Neural progenitor cell (in vitro differentiated cells): ENCODE measurements around the gene KCNK17. TPM values are rescaled to one million over a fixed set of nuclear protein-coding genes. Genes with fewer than 3 reads are reported as not detected.
A peak's percentile ranks its signal among the peaks of the same experiment; 100 is the strongest.
"Not testable (repeated sequence)": the region's sequence is repeated elsewhere in the genome, so short reads cannot be mapped to it uniquely, and the experiment has no call there.

ENCODE experiments used
- DNase-seq: peaks from one replicate; pipeline ENCODE4 v3.0.0-alpha.2; 2016; ENCODE audit warnings: low spot score
- H2AFZ ChIP-seq: fragments of 200-600 bp; sonication (generic); replicated peaks from 2 replicates; pipeline ENCODE4 v1.6.1; 2016; ENCODE audit warnings: antibody characterized with exemption
- H3F3A ChIP-seq: fragments of 200-600 bp; sonication (generic); 2 replicates; pipeline ENCODE4 v1.6.1; 2016; ENCODE audit warnings: antibody characterized with exemption, low read depth
- H3K27ac ChIP-seq: fragments of 200-600 bp; sonication (generic); 2 replicates; pipeline ENCODE4 v1.5.1; 2016; ENCODE audit warnings: mild to moderate bottlenecking
- H3K27me3 ChIP-seq: fragments of 200-600 bp; sonication (generic); 2 replicates; pipeline ENCODE4 v1.6.1; 2016; ENCODE audit warnings: mild to moderate bottlenecking, moderate library complexity
- H3K36me3 ChIP-seq: fragments of 200-600 bp; sonication (generic); 2 replicates; pipeline ENCODE4 v1.5.1; 2016
- H3K4me1 ChIP-seq: fragments of 200-600 bp; sonication (generic); 2 replicates; pipeline ENCODE4 v1.6.1; 2016; ENCODE audit warnings: mixed run types
- H3K4me2 ChIP-seq: fragments of 200-600 bp; sonication (generic); 2 replicates; pipeline ENCODE4 v1.6.1; 2016
- H3K4me3 ChIP-seq: fragments of 200-600 bp; sonication (generic); 2 replicates; pipeline ENCODE4 v1.5.1; 2016
- H3K79me2 ChIP-seq: fragments of 200-600 bp; sonication (generic); 2 replicates; pipeline ENCODE4 v1.6.1; 2016; ENCODE audit warnings: low read depth
- H3K9ac ChIP-seq: fragments of 200-600 bp; sonication (generic); 2 replicates; pipeline ENCODE4 v1.6.1; 2016
- H3K9me3 ChIP-seq: fragments of 200-600 bp; sonication (generic); 2 replicates; pipeline ENCODE4 v1.5.1; 2016; ENCODE audit warnings: low read depth
- H4K20me1 ChIP-seq: fragments of 200-600 bp; sonication (generic); 2 replicates; pipeline ENCODE4 v1.6.1; 2016; ENCODE audit warnings: low read depth
- H3K27ac Mint-ChIP-seq: 3 replicates; pipeline ENCODE4 v1.8.0; 2021; ENCODE audit warnings: mixed read lengths
- H3K27me3 Mint-ChIP-seq: 2 replicates; pipeline ENCODE4 v1.8.0; 2022; ENCODE audit warnings: low read depth, mild to moderate bottlenecking, inconsistent platforms, moderate library complexity, mixed read lengths; ENCODE audit not compliant: insufficient read depth
- H3K36me3 Mint-ChIP-seq: 3 replicates; pipeline ENCODE4 v1.8.0; 2021; ENCODE audit warnings: mixed read lengths
- H3K4me1 Mint-ChIP-seq: 3 replicates; pipeline ENCODE4 v1.8.0; 2021; ENCODE audit warnings: mixed read lengths
- H3K4me3 Mint-ChIP-seq: 3 replicates; pipeline ENCODE4 v1.8.0; 2021; ENCODE audit warnings: mild to moderate bottlenecking, moderate library complexity, mixed read lengths
- H3K9me3 Mint-ChIP-seq: 3 replicates; pipeline ENCODE4 v1.8.0; 2020; ENCODE audit warnings: mixed read lengths
- EZH2 ChIP-seq: fragments of 200-600 bp; sonication (generic); IDR thresholded peaks from 2 replicates; pipeline ENCODE4 v1.6.1; 2017; ENCODE audit warnings: antibody characterized with exemption, mild to moderate bottlenecking, moderate library complexity
- EZH2phosphoT487 ChIP-seq: fragments of 200-600 bp; sonication (generic); IDR thresholded peaks from 2 replicates; pipeline ENCODE4 v1.6.1; 2017; ENCODE audit warnings: antibody characterized with exemption
- total RNA-seq: library from RNA; depleted of rRNA; stranded (reverse); fragments of >200 nt; gene quantifications from 2 replicates; pipeline ENCODE4 v1.2.3, GENCODE V29; 2015; ENCODE audit warnings: low replicate concordance
- TF ChIP-seq, protein P1 (sequence below): fragments of 200-600 bp; sonication (generic); IDR thresholded peaks from 2 replicates; pipeline ENCODE4 v1.5.1; 2017; ENCODE audit warnings: antibody characterized with exemption, mild to moderate bottlenecking

The KCNK17 gene
- total RNA-seq, 1 donor from 2014 or later = not detected

DNA sequence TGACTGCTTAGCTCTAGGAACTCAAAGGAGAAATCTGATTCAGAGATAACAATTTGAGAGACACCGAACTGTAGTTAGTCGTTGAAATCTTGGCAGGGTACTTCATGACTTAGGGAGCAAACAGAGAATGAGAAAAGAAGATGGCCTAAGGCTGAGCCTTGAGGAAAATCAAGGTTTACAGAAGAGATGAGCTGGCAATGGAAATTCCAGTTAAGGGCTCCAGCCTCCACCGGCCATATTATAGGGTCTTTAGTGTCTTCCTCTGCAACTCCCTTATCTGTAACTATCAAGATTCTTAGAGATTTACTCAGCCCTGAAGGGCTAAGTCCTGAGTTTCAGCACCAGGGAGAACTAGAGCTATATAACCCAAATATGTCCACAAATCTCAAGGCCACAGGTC, 26.6 kb downstream of the KCNK17 start:
- peaks cover 13% of the 10 kb centered on the region for H3K27me3 ChIP-seq
- no peaks in the 10 kb centered on the region for H3K79me2 ChIP-seq
- H3K4me1 ChIP-seq = peaks cover 11% of the 10 kb centered on the region
- no peak overlapping the region for H2AFZ ChIP-seq
- Mint-ChIP-seq H3K9me3 (no peaks in the 10 kb centered on the region), H3K4me1 (peaks cover 4% of the 10 kb centered on the region), H3K27me3 (peaks cover 7% of the 10 kb centered on the region), H3K27ac (no peak overlapping the region), H3K4me3 (no peak overlapping the region), H3K36me3 (no peaks in the 10 kb centered on the region)
- no peak overlapping the region for H3K27ac ChIP-seq
- no peaks in the 10 kb centered on the region for H3K36me3 ChIP-seq
- no peak overlapping the region for H3K4me3 ChIP-seq
- H3F3A ChIP-seq = no peaks in the 10 kb centered on the region
- no peak overlapping the region for H3K4me2 ChIP-seq
- no peaks in the 10 kb centered on the region for H3K9me3 ChIP-seq
- no peaks in the 10 kb centered on the region for H4K20me1 ChIP-seq
- no peak overlapping the region for H3K9ac ChIP-seq
- no peak for DNase-seq
- no peak for TF ChIP-seq EZH2
- TF ChIP-seq EZH2phosphoT487 = no peak
- TF ChIP-seq, protein P1, sequence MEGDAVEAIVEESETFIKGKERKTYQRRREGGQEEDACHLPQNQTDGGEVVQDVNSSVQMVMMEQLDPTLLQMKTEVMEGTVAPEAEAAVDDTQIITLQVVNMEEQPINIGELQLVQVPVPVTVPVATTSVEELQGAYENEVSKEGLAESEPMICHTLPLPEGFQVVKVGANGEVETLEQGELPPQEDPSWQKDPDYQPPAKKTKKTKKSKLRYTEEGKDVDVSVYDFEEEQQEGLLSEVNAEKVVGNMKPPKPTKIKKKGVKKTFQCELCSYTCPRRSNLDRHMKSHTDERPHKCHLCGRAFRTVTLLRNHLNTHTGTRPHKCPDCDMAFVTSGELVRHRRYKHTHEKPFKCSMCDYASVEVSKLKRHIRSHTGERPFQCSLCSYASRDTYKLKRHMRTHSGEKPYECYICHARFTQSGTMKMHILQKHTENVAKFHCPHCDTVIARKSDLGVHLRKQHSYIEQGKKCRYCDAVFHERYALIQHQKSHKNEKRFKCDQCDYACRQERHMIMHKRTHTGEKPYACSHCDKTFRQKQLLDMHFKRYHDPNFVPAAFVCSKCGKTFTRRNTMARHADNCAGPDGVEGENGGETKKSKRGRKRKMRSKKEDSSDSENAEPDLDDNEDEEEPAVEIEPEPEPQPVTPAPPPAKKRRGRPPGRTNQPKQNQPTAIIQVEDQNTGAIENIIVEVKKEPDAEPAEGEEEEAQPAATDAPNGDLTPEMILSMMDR = no peak

DNA sequence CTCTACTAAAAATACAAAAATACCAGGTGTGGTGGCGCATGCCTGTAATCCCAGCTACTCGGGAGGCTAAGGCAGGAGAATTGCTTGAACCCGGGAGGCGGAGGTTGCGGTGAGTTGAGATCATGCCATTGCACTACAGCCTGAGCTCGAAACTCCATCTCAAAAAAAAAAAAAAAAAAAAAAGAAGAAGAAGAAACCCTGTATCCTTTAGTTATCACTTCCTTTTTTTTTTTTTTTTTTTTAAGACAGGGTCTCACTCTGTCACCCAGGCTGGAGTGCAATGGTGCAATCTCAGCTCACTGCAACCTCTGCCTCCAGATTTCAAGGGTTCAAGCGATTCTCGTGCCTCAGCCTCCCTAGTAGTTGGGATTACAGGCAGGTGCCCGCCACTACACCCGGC, 27.6 kb downstream of the KCNK17 start:
- not testable (repeated sequence) for H3K27me3 ChIP-seq, H3K27me3 Mint-ChIP-seq, H3F3A ChIP-seq, H3K36me3 Mint-ChIP-seq, H3K79me2 ChIP-seq, H3K4me1 Mint-ChIP-seq, H3K27ac Mint-ChIP-seq, H3K4me2 ChIP-seq, H3K9me3 ChIP-seq, H2AFZ ChIP-seq, H3K4me1 ChIP-seq, H3K36me3 ChIP-seq, H3K4me3 ChIP-seq, H3K4me3 Mint-ChIP-seq, H3K27ac ChIP-seq, H3K9ac ChIP-seq, H4K20me1 ChIP-seq, DNase-seq, H3K9me3 Mint-ChIP-seq

DNA sequence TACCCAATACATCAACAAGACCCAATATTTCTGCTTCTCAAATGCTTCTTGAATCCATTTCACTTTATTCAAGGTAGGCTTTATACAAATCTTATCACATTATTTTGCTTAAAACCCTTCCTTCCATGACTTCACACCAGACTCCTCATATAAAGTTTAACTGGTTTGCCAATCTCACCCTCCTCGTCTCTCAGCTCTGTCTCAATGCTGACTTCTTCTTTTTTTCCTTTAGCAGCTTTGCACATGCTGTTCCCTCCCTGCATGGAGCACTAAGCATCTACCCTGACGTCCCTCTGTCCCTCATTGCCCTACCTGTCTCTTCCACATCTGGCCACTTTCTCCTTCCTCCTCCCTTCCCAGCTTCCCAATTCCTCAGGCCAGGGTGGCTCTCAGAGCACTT, 31.4 kb downstream of the KCNK17 start:
- peak overlapping the region; percentile 1 for H3K27ac Mint-ChIP-seq
- no peaks in the 10 kb centered on the region for H3K9me3 Mint-ChIP-seq
- no peaks in the 10 kb centered on the region for H3K4me1 Mint-ChIP-seq
- Histone ChIP-seq H3K79me2 (no peaks in the 10 kb centered on the region), H3F3A (no peaks in the 10 kb centered on the region), H3K4me1 (no peaks in the 10 kb centered on the region), H2AFZ (peak overlapping the region; percentile 42), H3K36me3 (no peaks in the 10 kb centered on the region), H3K9ac (no peak overlapping the region), H3K4me2 (no peak overlapping the region), H3K27ac (no peak overlapping the region), H3K9me3 (no peaks in the 10 kb centered on the region), H3K4me3 (no peak overlapping the region), H4K20me1 (no peaks in the 10 kb centered on the region), H3K27me3 (no peaks in the 10 kb centered on the region)
- H3K36me3 Mint-ChIP-seq = no peaks in the 10 kb centered on the region
- H3K27me3 Mint-ChIP-seq = peaks cover 2% of the 10 kb centered on the region
- no peak for TF ChIP-seq EZH2phosphoT487
- TF ChIP-seq, protein P1 = no peak
- no peak for TF ChIP-seq EZH2
- H3K4me3 Mint-ChIP-seq = no peak overlapping the region
- DNase-seq = no peak

DNA sequence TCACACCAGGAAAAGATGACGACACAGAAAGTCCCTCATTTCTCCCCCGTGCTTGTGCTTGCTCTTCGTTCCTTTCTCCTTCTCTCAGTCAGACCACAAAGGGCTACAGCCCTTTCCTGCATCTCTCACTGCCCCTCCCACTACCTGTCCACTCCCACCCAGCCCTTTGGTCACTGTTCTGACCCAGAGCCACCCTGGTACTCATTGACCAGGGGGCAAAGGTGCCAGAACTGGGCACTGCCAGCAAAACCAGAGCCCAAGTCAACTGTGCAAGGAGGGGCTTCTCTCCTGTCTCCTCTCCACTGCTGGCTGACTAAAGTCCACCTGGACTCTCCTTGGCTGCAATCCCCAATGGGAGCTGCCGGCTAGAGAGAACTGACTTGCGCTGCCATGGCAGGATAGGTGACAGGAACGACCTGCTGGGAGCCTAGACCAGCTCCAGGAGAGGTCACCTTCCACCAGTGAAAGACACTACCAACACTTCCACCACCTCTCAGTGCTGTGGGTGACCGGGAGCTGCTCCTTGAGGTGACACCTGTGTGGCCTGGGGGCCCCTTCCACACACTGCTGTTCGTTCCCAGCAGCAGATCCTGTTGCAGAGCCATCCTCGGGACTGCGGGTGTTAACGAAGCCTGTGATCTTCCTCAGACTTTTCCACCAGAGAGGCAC, 32.8 kb downstream of the KCNK17 start:
- Mint-ChIP-seq H3K27ac (peak overlapping the region; percentile 81), H3K9me3 (no peaks in the 10 kb centered on the region)
- H2AFZ ChIP-seq = no peak overlapping the region

More for the DNA sequence above, 32.8 kb downstream of the KCNK17 start:
- Mint-ChIP-seq H3K36me3 (no peaks in the 10 kb centered on the region), H3K4me1 (no peaks in the 10 kb centered on the region), H3K4me3 (no peak overlapping the region), H3K27me3 (peaks cover 5% of the 10 kb centered on the region)
- DNase-seq = no peak
- Histone ChIP-seq H3K4me1 (no peaks in the 10 kb centered on the region), H4K20me1 (no peaks in the 10 kb centered on the region), H3K9ac (no peak overlapping the region), H3K79me2 (no peaks in the 10 kb centered on the region), H3K9me3 (no peaks in the 10 kb centered on the region), H3K4me3 (no peak overlapping the region), H3K27me3 (no peaks in the 10 kb centered on the region), H3K4me2 (no peak overlapping the region), H3K27ac (no peak overlapping the region), H3F3A (no peaks in the 10 kb centered on the region), H3K36me3 (no peaks in the 10 kb centered on the region)
- TF ChIP-seq EZH2 (no peak), EZH2phosphoT487 (no peak)
- TF ChIP-seq, protein P1 = no peak
